Erythroblast (primary cell): ENCODE results near the gene IL1RAPL1.

ENCODE experiments used
- GATA1 ChIP-seq: IDR thresholded peaks from 2 replicates; pipeline ENCODE4 v1.6.1; 2011; ENCODE audit warnings: low read depth, mild to moderate bottlenecking, control low read depth, low read length, moderate library complexity
- POLR2A ChIP-seq: IDR thresholded peaks from 2 replicates; pipeline ENCODE4 v1.6.1; 2011; ENCODE audit warnings: mild to moderate bottlenecking, low read length

GRCh38 chrX:28848707-28849106 lies 261.5 kb downstream of the IL1RAPL1 start:
- TF ChIP-seq POLR2A: no peak
- no peak for TF ChIP-seq GATA1
